Liver (tissue), 9 donors: ENCODE data around the gene SERPINA4. TPM values are rescaled to one million over a fixed set of nuclear protein-coding genes. Genes with fewer than 3 reads are reported as not detected.

Experiments
- DNase-seq: peaks from one replicate; pipeline ENCODE4 v3.0.0-alpha.2; 2017; ENCODE audit warnings: low spot score
- H3K27ac ChIP-seq, 2 donors: one replicate each; pipeline ENCODE4 v1.7.0; 2013; ENCODE audit warnings: inconsistent platforms in 2 of 2, low read length in 2 of 2, control low read depth in 1 of 2, low read depth in 1 of 2, mild to moderate bottlenecking in 1 of 2
- H3K27me3 ChIP-seq, 4 donors: one replicate each; pipeline versions ENCODE4 v1.6.1 to v1.7.0; 2013; ENCODE audit warnings: low read length in 3 of 4, inconsistent platforms in 1 of 4, mild to moderate bottlenecking in 1 of 4, moderate library complexity in 1 of 4; ENCODE audit not compliant: control insufficient read depth in 4 of 4, insufficient read depth in 4 of 4
- H3K36me3 ChIP-seq, 4 donors: one replicate each; pipeline versions ENCODE4 v1.6.1 to v1.7.0; 2013; ENCODE audit warnings: low read length in 3 of 4, mild to moderate bottlenecking in 3 of 4, low read depth in 1 of 4, moderate library complexity in 1 of 4; ENCODE audit not compliant: control insufficient read depth in 4 of 4, insufficient read depth in 3 of 4
- H3K4me1 ChIP-seq, 4 donors: one replicate each; pipeline versions ENCODE4 v1.6.1 to v1.7.0; 2013; ENCODE audit warnings: low read length in 3 of 4, mild to moderate bottlenecking in 3 of 4, moderate library complexity in 1 of 4; ENCODE audit not compliant: control insufficient read depth in 4 of 4, insufficient read depth in 4 of 4
- H3K4me3 ChIP-seq, 3 donors: one replicate each; pipeline versions ENCODE4 v1.6.1 to v1.7.0; 2013; ENCODE audit warnings: low read length in 3 of 3, control low read depth in 1 of 3, low read depth in 1 of 3, mild to moderate bottlenecking in 1 of 3
- H3K9ac ChIP-seq, 2 donors: one replicate each; pipeline ENCODE4 v1.7.0; 2013; ENCODE audit warnings: low read length in 2 of 2, mild to moderate bottlenecking in 2 of 2, moderate library complexity in 2 of 2, control low read depth in 1 of 2, low read depth in 1 of 2
- H3K9me3 ChIP-seq, 4 donors: one replicate each; pipeline versions ENCODE4 v1.6.1 to v1.7.0; 2013; ENCODE audit warnings: low read length in 3 of 4; ENCODE audit not compliant: control insufficient read depth in 4 of 4
- EGR1 ChIP-seq, 2 donors: IDR thresholded peaks; 2 replicates each; pipeline ENCODE4 v1.6.1; 2016 to 2018; ENCODE audit warnings: antibody characterized with exemption in 2 of 2, low read depth in 2 of 2
- FOXA1 ChIP-seq: IDR thresholded peaks from 2 replicates; pipeline ENCODE4 v1.6.1; 2016; ENCODE audit warnings: antibody characterized with exemption
- FOXA2 ChIP-seq: IDR thresholded peaks from 2 replicates; pipeline ENCODE4 v1.6.1; 2016; ENCODE audit warnings: antibody characterized with exemption
- GABPA ChIP-seq, 2 donors: IDR thresholded peaks in 1 of 2; conservative IDR thresholded peaks in 1 of 2; 2 replicates each; pipeline ENCODE4 v1.6.1; 2016; ENCODE audit warnings: antibody characterized with exemption in 2 of 2, mild to moderate bottlenecking in 1 of 2, moderate library complexity in 1 of 2
- HNF4A ChIP-seq, 2 donors: conservative IDR thresholded peaks; 2 replicates each; pipeline ENCODE4 v1.6.1; 2016; ENCODE audit warnings: antibody characterized with exemption in 2 of 2, mild to moderate bottlenecking in 2 of 2
- HNF4G ChIP-seq: IDR thresholded peaks from 2 replicates; pipeline ENCODE4 v1.6.1; 2016; ENCODE audit warnings: antibody characterized with exemption
- JUND ChIP-seq, 2 donors: IDR thresholded peaks; 2 replicates each; pipeline ENCODE4 v1.6.1; 2016; ENCODE audit warnings: antibody characterized with exemption in 2 of 2
- NR2F2 ChIP-seq: IDR thresholded peaks from 2 replicates; pipeline ENCODE4 v1.6.1; 2016; ENCODE audit warnings: antibody characterized with exemption
- RAD21 ChIP-seq, 2 donors: IDR thresholded peaks; 2 replicates each; pipeline ENCODE4 v1.6.1; 2016; ENCODE audit warnings: antibody characterized with exemption in 2 of 2, mild to moderate bottlenecking in 2 of 2
- RXRA ChIP-seq, 2 donors: IDR thresholded peaks; 2 replicates each; pipeline ENCODE4 v1.6.1; 2017 to 2018; ENCODE audit warnings: antibody characterized with exemption in 2 of 2, mild to moderate bottlenecking in 1 of 2
- SP1 ChIP-seq: IDR thresholded peaks from 2 replicates; pipeline ENCODE4 v1.6.1; 2018; ENCODE audit warnings: antibody characterized with exemption, mild to moderate bottlenecking
- TAF1 ChIP-seq: conservative IDR thresholded peaks from 2 replicates; pipeline ENCODE4 v1.6.1; 2016; ENCODE audit warnings: antibody characterized with exemption, mild to moderate bottlenecking
- YY1 ChIP-seq: IDR thresholded peaks from 2 replicates; pipeline ENCODE4 v1.6.1; 2016; ENCODE audit warnings: antibody characterized with exemption, mild to moderate bottlenecking
- WGBS: extraction: QIAGEN DNeasy Blood & Tissue Kit; methylation state at CpG from one replicate; pipeline ENCODE4 v1.1.7; 2013; 5-methylcytosine and 5-hydroxymethylcytosine counted together
- polyA plus RNA-seq, 2 donors: library from polyadenylated mRNA; stranded (reverse) in 1 of 2; unstranded in 1 of 2; fragments of 200-250 nt in 1 of 2; fragments of >200 nt in 1 of 2; fragmentation: Nextera tagmentation in 1 of 2; extraction: Ambion mirVana in 1 of 2; gene quantifications; one replicate each; pipeline versions ENCODE4 v1.2.1 to v1.2.3, GENCODE V29; 2013 to 2015
- total RNA-seq, 2 donors: library from RNA; depleted of rRNA; stranded (reverse); fragments of >200 nt; gene quantifications; one replicate each; pipeline ENCODE4 v1.2.3, GENCODE V29; 2014
- TF ChIP-seq, protein P1 (sequence below): IDR thresholded peaks from 2 replicates; pipeline ENCODE4 v1.6.1; 2016; ENCODE audit warnings: antibody characterized with exemption
- TF ChIP-seq, protein P2 (sequence below): IDR thresholded peaks from 2 replicates; pipeline ENCODE4 v1.6.1; 2016; ENCODE audit warnings: antibody characterized with exemption, mild to moderate bottlenecking
- TF ChIP-seq, protein P3 (sequence below): IDR thresholded peaks from 2 replicates; pipeline ENCODE4 v1.6.1; 2016; ENCODE audit warnings: antibody characterized with exemption
- TF ChIP-seq, protein P4 (sequence below): fragments of 150-350 bp; IDR thresholded peaks from 2 replicates; pipeline ENCODE4 v1.5.1; 2017; ENCODE audit warnings: improper control_type of control experiment, low read depth, low read length; ENCODE audit not compliant: missing input control
- TF ChIP-seq, protein P5 (sequence below): IDR thresholded peaks from 2 replicates; pipeline ENCODE4 v1.6.1; 2016; ENCODE audit warnings: antibody characterized with exemption
- donor health status: healthy.
- donor health status: healthy.
- donor health status: healthy.
- donor health status: healthy.
- donor health status: healthy.

The SERPINA4 gene
- total and polyA plus RNA-seq, 4 donors = 50.5 to 150 (median 74.0) TPM

DNA sequence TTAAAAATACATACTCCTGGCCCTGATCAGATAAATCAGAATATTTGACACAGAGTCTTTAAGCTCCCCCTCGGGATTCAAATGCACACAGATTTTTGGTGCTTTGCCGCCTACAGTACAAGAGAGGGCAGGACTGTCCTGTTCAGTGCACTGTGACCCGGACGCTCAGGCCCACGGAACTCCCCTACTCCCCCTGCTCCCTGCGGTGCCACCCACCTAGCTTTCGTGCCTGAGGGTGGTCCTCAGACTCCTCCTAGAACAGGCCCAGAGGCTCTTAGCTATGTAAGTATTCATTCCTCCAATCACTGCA lies 37.2 kb downstream of the SERPINA4 start:
- Histone ChIP-seq H3K4me1 (peaks cover 11 to 69% (median 49%) of the 10 kb centered on the region in 4 donors), H3K9me3 (no peaks in the 10 kb centered on the region), H3K36me3 (no peaks in the 10 kb centered on the region), H3K27ac (peak overlapping the region; percentile 73 to 91), H3K27me3 (no peaks in the 10 kb centered on the region), H3K4me3 (peak overlapping the region; percentile 61 to 95 (median 92)), H3K9ac (peak overlapping the region; percentile 2 to 82)
- 23% methylated on average over 7 of the region's 7 CpGs for whole genome bisulfite sequencing
- no peak for DNase-seq
- no peak for TF ChIP-seq JUND (IDR thresholded peaks at IDR 0.05)
- no peak for TF ChIP-seq FOXA1
- TF ChIP-seq RAD21 (IDR thresholded peaks at IDR 0.05) = no peak
- TF ChIP-seq NR2F2 = no peak
- TF ChIP-seq FOXA2 = no peak

DNA sequence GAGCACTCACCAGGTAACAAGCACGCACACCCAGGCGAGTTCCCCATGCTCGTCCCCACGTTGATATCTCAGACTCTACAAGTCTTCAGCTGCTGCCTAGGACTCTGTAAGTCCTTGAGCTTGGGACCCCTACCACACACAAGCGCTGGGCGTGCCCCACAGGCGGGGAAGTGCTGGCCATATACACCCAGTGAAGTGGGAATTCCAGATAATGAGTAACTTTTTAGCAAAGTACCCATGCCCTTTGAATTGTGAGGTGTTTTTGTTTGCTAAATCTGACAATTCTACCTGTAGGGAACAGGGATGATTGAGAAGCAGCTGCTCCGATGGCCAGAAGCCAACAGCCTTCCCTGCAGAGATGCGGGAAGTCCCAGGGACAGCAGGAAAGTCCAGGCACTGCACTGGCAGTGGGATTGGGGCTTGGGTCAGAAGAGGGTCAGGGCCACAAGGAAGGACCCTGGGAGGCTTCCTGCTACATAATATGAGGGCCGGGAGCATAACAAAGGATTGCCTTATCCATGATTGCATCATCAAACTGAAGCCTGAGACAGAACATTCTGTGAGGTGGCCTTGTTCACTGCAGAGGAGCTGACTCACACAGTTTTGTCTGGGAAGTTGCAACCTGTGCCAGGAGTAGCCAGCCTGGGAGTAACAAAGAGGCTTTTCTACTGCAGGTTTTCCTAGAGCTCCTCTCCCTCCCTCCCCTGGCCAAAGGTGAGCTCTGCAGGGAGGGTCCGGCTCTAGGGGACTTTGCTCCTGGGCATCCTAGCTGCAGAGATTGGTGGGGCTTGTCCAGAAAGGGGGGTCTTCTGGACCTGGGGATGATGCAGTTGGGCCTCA lies 37.8 kb downstream of the SERPINA4 start:
- Histone ChIP-seq H3K27me3 (no peaks in the 10 kb centered on the region), H3K4me1 (peaks cover 7 to 64% (median 44%) of the 10 kb centered on the region in 4 donors), H3K36me3 (no peaks in the 10 kb centered on the region), H3K9ac (peak overlapping the region; percentile 2 to 46), H3K4me3 (peak overlapping the region; percentile 61 to 95 (median 92)), H3K9me3 (no peaks in the 10 kb centered on the region), H3K27ac (peak overlapping the region; percentile 73 to 91)
- 17% methylated on average over 11 of the region's 11 CpGs for WGBS
- peak; percentile 56 for DNase-seq
- TF ChIP-seq FOXA1 (no peak), TAF1 (peak; percentile 77), HNF4A (conservative IDR thresholded peaks at IDR 0.05) (peak; percentile 87 to 88), RXRA (IDR thresholded peaks at IDR 0.05) (peak; percentile 98 to 99), RAD21 (IDR thresholded peaks at IDR 0.05) (peak; percentile 18 to 54), GABPA (IDR thresholded peaks at IDR 0.05 in 1 of 2, conservative IDR thresholded peaks at IDR 0.05 in 1 of 2) (no peak), FOXA2 (peak; percentile 21), NR2F2 (peak; percentile 92), YY1 (peak; percentile 66), SP1 (peak; percentile 99), EGR1 (IDR thresholded peaks at IDR 0.05; ENCODE audit: low read depth in 2 of 2) (peak in 1 of 2 donors; percentile 64), HNF4G (peak; percentile 19), JUND (IDR thresholded peaks at IDR 0.05) (peak; percentile 95 to 96)
- TF ChIP-seq, protein P1, sequence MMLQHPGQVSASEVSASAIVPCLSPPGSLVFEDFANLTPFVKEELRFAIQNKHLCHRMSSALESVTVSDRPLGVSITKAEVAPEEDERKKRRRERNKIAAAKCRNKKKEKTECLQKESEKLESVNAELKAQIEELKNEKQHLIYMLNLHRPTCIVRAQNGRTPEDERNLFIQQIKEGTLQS = peak; percentile 96
- TF ChIP-seq, protein P2, sequence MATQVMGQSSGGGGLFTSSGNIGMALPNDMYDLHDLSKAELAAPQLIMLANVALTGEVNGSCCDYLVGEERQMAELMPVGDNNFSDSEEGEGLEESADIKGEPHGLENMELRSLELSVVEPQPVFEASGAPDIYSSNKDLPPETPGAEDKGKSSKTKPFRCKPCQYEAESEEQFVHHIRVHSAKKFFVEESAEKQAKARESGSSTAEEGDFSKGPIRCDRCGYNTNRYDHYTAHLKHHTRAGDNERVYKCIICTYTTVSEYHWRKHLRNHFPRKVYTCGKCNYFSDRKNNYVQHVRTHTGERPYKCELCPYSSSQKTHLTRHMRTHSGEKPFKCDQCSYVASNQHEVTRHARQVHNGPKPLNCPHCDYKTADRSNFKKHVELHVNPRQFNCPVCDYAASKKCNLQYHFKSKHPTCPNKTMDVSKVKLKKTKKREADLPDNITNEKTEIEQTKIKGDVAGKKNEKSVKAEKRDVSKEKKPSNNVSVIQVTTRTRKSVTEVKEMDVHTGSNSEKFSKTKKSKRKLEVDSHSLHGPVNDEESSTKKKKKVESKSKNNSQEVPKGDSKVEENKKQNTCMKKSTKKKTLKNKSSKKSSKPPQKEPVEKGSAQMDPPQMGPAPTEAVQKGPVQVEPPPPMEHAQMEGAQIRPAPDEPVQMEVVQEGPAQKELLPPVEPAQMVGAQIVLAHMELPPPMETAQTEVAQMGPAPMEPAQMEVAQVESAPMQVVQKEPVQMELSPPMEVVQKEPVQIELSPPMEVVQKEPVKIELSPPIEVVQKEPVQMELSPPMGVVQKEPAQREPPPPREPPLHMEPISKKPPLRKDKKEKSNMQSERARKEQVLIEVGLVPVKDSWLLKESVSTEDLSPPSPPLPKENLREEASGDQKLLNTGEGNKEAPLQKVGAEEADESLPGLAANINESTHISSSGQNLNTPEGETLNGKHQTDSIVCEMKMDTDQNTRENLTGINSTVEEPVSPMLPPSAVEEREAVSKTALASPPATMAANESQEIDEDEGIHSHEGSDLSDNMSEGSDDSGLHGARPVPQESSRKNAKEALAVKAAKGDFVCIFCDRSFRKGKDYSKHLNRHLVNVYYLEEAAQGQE = peak; percentile 70
- TF ChIP-seq, protein P3, sequence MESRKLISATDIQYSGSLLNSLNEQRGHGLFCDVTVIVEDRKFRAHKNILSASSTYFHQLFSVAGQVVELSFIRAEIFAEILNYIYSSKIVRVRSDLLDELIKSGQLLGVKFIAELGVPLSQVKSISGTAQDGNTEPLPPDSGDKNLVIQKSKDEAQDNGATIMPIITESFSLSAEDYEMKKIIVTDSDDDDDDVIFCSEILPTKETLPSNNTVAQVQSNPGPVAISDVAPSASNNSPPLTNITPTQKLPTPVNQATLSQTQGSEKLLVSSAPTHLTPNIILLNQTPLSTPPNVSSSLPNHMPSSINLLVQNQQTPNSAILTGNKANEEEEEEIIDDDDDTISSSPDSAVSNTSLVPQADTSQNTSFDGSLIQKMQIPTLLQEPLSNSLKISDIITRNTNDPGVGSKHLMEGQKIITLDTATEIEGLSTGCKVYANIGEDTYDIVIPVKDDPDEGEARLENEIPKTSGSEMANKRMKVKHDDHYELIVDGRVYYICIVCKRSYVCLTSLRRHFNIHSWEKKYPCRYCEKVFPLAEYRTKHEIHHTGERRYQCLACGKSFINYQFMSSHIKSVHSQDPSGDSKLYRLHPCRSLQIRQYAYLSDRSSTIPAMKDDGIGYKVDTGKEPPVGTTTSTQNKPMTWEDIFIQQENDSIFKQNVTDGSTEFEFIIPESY = peak; percentile 63
- TF ChIP-seq, protein P4, sequence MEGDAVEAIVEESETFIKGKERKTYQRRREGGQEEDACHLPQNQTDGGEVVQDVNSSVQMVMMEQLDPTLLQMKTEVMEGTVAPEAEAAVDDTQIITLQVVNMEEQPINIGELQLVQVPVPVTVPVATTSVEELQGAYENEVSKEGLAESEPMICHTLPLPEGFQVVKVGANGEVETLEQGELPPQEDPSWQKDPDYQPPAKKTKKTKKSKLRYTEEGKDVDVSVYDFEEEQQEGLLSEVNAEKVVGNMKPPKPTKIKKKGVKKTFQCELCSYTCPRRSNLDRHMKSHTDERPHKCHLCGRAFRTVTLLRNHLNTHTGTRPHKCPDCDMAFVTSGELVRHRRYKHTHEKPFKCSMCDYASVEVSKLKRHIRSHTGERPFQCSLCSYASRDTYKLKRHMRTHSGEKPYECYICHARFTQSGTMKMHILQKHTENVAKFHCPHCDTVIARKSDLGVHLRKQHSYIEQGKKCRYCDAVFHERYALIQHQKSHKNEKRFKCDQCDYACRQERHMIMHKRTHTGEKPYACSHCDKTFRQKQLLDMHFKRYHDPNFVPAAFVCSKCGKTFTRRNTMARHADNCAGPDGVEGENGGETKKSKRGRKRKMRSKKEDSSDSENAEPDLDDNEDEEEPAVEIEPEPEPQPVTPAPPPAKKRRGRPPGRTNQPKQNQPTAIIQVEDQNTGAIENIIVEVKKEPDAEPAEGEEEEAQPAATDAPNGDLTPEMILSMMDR = peak; percentile 14
- TF ChIP-seq, protein P5, sequence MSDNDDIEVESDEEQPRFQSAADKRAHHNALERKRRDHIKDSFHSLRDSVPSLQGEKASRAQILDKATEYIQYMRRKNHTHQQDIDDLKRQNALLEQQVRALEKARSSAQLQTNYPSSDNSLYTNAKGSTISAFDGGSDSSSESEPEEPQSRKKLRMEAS = peak; percentile 91
